Stimulated activated CD4-positive, alpha-beta T cell treated with anti-CD3 and anti-CD28 coated beads, Interleukin-12 subunit alpha, Interleukin-12 subunit beta, amount 100 ng/mL, for 48 hours (primary cell): Measurements from ENCODE around the gene TGFB1.
A peak's percentile ranks its signal among the peaks of the same experiment; 100 is the strongest.

Experiments used
- DNase-seq, 3 donors: peaks; one replicate each; pipeline ENCODE4 v3.0.0-alpha.2; 2020; ENCODE audit warnings: low read depth in 2 of 3, low spot score in 1 of 3

Gene TGFB1

GRCh38 chr19:41322451-41322850, 31.3 kb downstream of the TGFB1 start:
- DNase-seq: no peak

GRCh38 chr19:41321600-41322270, 32.0 kb downstream of the TGFB1 start:
- no peak for DNase-seq

GRCh38 chr19:41321204-41321599, 32.5 kb downstream of the TGFB1 start:
- DNase-seq: no peak

GRCh38 chr19:41320568-41320967, 33.2 kb downstream of the TGFB1 start:
- no peak for DNase-seq

GRCh38 chr19:41320185-41320518, 33.6 kb downstream of the TGFB1 start:
- DNase-seq: no peak

- DNase-seq: no peak
Measured at GRCh38 chr19:41319500-41320184, 34.1 kb downstream of the TGFB1 start.

- no peak for DNase-seq
Measured at GRCh38 chr19:41318696-41319499, 34.8 kb downstream of the TGFB1 start.

GRCh38 chr19:41316306-41316920, 37.3 kb downstream of the TGFB1 start:
- no peak for DNase-seq

GRCh38 chr19:41311613-41312012, 42.1 kb downstream of the TGFB1 start:
- no peak for DNase-seq

GRCh38 chr19:41311072-41311471, 42.6 kb downstream of the TGFB1 start:
- DNase-seq: no peak

- peak; percentile 79 to 85 (median 85) for DNase-seq
Measured at GRCh38 chr19:41310033-41310831, 43.5 kb downstream of the TGFB1 start, which contains the start of gene CCDC97. CCDC97 (plus strand) TSS chr19:41310172; CDS start chr19:41310311, 139 bp downstream.

GRCh38 chr19:41309180-41310032, 44.3 kb downstream of the TGFB1 start:
- DNase-seq: no peak

- DNase-seq: peak; percentile 87 to 98 (median 88)
Measured at GRCh38 chr19:41308450-41309179, 45.1 kb downstream of the TGFB1 start.

- no peak for DNase-seq
Measured at GRCh38 chr19:41307954-41308449, 45.7 kb downstream of the TGFB1 start.

GRCh38 chr19:41307090-41307875, 46.4 kb downstream of the TGFB1 start:
- DNase-seq: no peak

GRCh38 chr19:41305927-41306793, 47.6 kb downstream of the TGFB1 start:
- no peak for DNase-seq
